NCI-H2081 treated with DMSO at 0.1 percent for 48 hours (cell line): ENCODE measurements around the gene RNF150.
"Not testable (repeated sequence)": the region's sequence is repeated elsewhere in the genome, so short reads cannot be mapped to it uniquely, and the experiment has no call there.

Source experiments
- DNase-seq: peaks from one replicate; lab custom pipeline; 2025; lab: John Stamatoyannopoulos, UW

Gene RNF150

GRCh38 chr4:141075553-141075952 is 57.7 kb downstream of the RNF150 start:
- DNase-seq: no peak

GRCh38 chr4:141074098-141074878 is 59.0 kb downstream of the RNF150 start:
- no peak for DNase-seq

- no peak for DNase-seq
These were observed 66.6 kb downstream of the RNF150 start for GRCh38 chr4:141066690-141067089.

- DNase-seq: no peak
These were observed 67.4 kb downstream of the RNF150 start for GRCh38 chr4:141065872-141066271.

GRCh38 chr4:141062651-141063050 is 70.6 kb downstream of the RNF150 start:
- DNase-seq: no peak

- DNase-seq: no peak
These were observed 74.4 kb downstream of the RNF150 start for GRCh38 chr4:141058591-141059512.

GRCh38 chr4:141057582-141057981 is 75.7 kb downstream of the RNF150 start:
- DNase-seq: no peak

GRCh38 chr4:141056473-141056872 is 76.8 kb downstream of the RNF150 start:
- DNase-seq: no peak

- DNase-seq: no peak
These were observed 78.8 kb downstream of the RNF150 start for GRCh38 chr4:141054446-141054845.

GRCh38 chr4:141050999-141051398 is 82.3 kb downstream of the RNF150 start:
- not testable (repeated sequence) for DNase-seq

GRCh38 chr4:141047228-141047884 is 85.9 kb downstream of the RNF150 start:
- DNase-seq: no peak

GRCh38 chr4:141046255-141046654 is 87.0 kb downstream of the RNF150 start:
- no peak for DNase-seq

GRCh38 chr4:141045848-141046247 is 87.4 kb downstream of the RNF150 start:
- no peak for DNase-seq

- no peak for DNase-seq
These were observed 92.2 kb downstream of the RNF150 start for GRCh38 chr4:141041021-141041476.

- no peak for DNase-seq
These were observed 94.1 kb downstream of the RNF150 start for GRCh38 chr4:141039156-141039555.

- no peak for DNase-seq
These were observed 94.8 kb downstream of the RNF150 start for GRCh38 chr4:141038428-141038827.

- DNase-seq: no peak
These were observed 95.8 kb downstream of the RNF150 start for GRCh38 chr4:141037446-141037845.

GRCh38 chr4:141036786-141037185 is 96.5 kb downstream of the RNF150 start:
- no peak for DNase-seq

GRCh38 chr4:141035920-141036319 is 97.3 kb downstream of the RNF150 start:
- DNase-seq: no peak

- DNase-seq: no peak
These were observed 105.2 kb downstream of the RNF150 start for GRCh38 chr4:141028024-141028529.

- no peak for DNase-seq
These were observed 105.8 kb downstream of the RNF150 start for GRCh38 chr4:141027421-141027820.

- DNase-seq: no peak
These were observed 106.4 kb downstream of the RNF150 start for GRCh38 chr4:141026900-141027299.
